HG03139 (cell line): ENCODE measurements around the gene ADPRM.

Source experiments
- ATAC-seq: cut with Tn5 transposase; IDR thresholded peaks from one replicate; pipeline ENCODE4 v1.9.1; 2021; ENCODE audit not compliant: unreplicated experiment

Gene ADPRM

GRCh38 chr17:10739386-10739785, 42.0 kb downstream of the ADPRM start:
- no peak for ATAC-seq

GRCh38 chr17:10741416-10742135, 44.2 kb downstream of the ADPRM start:
- no peak for ATAC-seq

GRCh38 chr17:10742431-10742830, 45.0 kb downstream of the ADPRM start:
- ATAC-seq, result no peak

- ATAC-seq, result no peak
Observed at GRCh38 chr17:10743316-10744009, 46.1 kb downstream of the ADPRM start.

DNA sequence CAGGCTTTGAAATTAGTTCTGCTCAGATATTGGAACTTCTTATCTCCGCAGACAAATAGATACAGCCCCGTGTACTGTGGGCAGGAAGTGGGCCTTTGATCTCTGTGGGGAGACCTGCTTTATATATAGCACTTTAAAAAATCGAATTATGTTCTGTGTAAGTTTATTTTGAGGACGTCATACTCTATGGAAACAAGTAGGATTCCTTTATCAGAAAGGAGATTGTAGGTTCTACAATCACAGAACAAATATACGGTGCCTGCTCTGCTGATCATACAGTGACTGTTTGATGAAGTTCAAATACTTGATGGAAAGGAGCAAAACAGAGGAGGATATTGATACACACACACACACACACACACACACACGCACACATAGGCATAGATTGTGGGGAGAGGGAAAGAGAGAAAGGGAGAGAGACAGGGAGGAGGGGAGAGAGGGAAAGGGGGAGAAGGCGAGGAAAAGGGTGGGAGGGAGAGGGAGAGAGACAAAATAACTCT, 47.2 kb downstream of the ADPRM start:
- ATAC-seq, result no peak

GRCh38 chr17:10745231-10745630, 47.8 kb downstream of the ADPRM start:
- no peak for ATAC-seq

- ATAC-seq, result no peak
Observed at GRCh38 chr17:10748531-10749181, 51.3 kb downstream of the ADPRM start.

GRCh38 chr17:10750210-10750609, 52.8 kb downstream of the ADPRM start:
- no peak for ATAC-seq

DNA sequence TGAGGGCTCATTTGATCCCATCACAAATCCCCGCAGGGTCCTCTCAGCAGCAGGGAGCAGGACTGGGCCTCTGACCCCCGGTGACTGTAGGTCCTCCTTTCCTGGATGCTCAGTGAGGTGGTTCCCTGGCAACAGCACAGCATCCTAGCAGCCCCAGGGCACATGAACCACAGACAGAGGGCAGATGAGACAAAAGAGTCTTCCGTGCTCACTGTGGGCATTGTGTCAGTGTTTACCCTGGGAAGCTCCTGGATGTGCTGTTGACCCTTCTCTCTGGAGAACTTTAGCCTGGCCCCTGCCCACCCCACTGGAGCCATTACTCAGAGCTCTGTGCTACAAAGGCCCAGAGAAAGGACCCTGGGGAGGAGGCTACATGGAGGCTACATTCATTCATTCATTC, 54.2 kb downstream of the ADPRM start:
- ATAC-seq, result no peak

DNA sequence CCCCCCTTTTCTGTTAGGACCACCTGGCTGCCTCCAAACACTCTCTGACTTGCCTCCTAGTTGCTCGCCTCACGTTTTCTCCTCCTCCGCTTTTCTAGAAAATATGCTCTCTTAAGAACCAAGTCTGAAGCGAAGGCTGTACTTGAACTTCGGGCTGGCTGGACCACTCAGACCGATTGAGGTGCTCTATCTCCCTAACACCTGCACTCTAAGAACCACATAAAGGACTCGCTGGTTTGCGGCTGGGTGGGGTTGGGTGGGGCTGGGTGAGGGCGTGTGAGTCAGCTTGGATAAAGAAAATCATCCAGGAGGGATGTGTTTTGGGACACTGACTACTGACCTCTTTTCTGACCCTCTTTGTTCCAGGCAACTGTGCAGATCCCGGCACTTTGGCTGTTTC, 55.3 kb downstream of the ADPRM start:
- no peak for ATAC-seq

DNA sequence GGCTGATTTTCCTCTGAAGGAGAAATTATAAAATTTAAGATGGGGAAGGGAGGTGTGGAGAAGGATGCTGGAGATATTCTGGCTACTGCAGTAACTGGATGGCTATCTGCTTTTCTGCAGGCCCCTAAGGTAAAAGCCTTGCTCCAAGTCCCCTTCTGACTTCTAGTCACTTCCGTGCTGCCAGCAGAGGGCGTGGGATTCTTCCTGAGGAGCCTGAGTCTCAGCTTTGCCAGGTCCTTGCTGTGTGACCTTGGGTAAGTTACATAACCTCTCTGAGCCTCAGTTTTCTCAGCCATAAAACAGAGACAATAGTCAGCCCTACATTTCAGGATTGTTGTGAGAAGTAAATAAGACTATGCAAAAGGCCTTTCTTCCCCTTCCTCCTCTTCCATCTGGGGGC, 56.7 kb downstream of the ADPRM start:
- no peak for ATAC-seq

DNA sequence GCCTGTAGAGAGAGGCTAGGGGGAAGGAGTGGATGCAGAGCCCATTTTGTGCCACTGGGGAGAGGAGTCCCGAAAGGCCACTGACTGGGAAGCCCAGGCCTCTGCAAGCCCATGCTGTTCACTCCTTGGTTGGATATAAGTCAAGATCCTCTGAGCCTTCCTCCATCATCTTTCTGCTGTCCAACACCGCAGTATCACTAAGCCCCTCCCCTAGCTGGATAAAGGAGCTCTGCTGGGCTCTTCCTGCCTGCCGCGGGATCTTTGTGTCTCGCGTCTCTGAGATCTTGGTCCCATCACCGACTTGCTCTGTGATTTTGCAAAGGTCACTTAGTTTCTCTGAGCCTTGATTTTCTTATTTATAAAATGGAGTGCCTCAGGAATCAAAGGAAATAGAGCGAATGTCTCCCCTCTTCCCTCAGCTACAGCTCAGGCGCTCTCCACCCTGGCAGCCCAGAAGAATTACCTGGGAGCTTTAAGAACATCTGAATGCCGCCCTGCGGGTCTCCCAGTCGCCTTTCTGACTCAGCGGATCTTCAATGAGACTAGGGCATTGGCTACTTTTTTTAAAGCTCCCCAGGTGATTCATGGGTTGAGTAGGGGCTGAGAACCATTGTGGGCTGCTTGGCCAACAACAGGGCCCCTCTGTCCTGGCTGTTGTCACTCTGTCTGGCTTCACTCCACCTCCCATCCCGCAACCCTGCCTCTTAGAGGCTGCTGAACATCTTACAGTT, 57.6 kb downstream of the ADPRM start:
- no peak for ATAC-seq

- ATAC-seq, result no peak
Observed at GRCh38 chr17:10755592-10756127, 58.3 kb downstream of the ADPRM start.

DNA sequence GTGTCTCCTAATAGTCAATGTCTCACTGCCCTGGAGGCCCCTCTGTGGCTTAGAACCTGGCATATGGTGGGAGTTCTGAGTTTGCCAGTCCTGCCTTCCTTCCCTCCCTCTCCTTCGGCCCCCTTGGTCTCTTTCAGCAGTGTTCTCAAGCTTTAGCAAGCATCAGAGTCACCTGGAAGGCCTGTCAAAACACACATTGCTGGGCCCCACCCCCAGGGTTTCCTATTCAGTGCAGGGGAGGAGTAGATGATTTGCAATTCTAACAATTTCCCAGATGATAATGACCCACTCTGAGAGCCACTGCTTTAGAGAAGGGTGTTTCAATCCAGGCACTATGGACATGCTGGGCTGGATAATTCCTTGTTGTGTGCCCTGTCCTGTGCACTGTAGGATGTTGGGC, 58.8 kb downstream of the ADPRM start:
- ATAC-seq, result no peak

GRCh38 chr17:10756619-10757018, 59.2 kb downstream of the ADPRM start:
- ATAC-seq, result no peak

DNA sequence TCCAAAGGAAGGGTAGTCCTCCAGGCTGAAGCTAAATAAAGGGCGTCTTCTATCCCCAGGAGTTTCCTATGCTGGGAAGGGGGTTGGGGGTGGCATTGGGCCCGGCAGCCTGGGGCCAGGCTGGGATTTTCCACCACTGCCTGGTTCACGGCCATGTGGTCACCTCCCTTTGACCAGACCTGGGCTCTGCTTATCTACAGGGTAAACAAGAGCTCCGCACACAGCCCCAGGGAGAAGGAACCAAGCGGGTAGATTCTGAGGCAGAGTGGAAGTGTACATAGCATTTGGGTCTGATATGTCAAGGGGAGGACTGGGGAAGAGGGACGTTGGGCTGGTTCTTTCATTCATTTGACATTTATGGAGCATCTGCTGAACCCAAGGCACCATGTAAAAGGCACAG, 59.7 kb downstream of the ADPRM start:
- no peak for ATAC-seq

GRCh38 chr17:10757647-10758046, 60.3 kb downstream of the ADPRM start:
- no peak for ATAC-seq

- no peak for ATAC-seq
Observed at GRCh38 chr17:10758062-10758461, 60.7 kb downstream of the ADPRM start.
